Stimulated activated CD4-positive, alpha-beta T cell treated with anti-CD3 and anti-CD28 coated beads, Interleukin-2, amount 100 ng/mL, for 48 hours (primary cell): ENCODE measurements around the gene TMEM86B.

Experiments used
- DNase-seq, 2 donors: peaks; one replicate each; pipeline ENCODE4 v3.0.0-alpha.2; 2020

Gene TMEM86B

DNA sequence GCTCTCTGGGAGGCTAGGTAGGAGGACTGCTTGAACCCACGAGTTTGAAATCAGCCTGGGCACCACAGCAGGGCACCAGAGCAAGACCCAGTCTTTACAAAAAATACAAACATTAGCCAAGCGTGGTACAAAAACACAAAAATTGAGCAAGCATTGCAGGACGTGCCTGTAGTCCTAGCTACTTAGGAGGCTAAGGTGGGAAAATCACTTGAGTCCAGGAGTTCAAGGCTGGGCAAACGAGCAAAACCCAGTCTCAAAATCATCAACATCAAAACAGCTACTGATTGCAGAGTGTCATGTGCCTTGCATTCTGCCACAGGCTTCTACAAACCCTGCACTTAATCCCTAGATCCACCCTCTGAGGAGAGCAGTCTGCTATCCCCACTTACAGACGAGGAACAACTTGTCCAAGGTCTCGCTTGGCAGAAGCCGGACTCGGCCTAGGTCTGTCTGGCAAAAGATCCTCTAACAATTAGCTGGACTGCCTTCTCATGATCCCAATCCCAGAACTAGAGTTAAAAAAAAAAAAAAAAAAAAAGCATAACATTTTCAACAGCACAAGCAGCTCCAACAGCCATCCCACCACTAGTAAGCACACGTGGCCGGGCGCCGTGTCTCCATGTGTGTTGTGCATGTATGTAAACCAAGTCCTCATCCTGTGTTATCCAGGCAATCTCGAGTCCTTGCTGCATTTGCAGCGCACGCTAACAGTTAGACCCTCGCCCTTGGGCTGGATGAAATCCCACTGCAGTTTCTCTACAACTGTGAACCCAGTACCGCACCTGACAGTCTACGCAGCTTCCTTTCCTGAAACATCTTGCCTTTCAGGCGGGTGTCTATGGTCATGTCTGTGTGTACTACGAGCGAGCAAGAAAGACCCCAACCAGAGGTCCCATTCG is 28.2 kb upstream of the TMEM86B start:
- DNase-seq: no peak

GRCh38 chr19:55255618-55256423 is 27.3 kb upstream of the TMEM86B start:
- DNase-seq: peak; percentile 32 to 56

DNA sequence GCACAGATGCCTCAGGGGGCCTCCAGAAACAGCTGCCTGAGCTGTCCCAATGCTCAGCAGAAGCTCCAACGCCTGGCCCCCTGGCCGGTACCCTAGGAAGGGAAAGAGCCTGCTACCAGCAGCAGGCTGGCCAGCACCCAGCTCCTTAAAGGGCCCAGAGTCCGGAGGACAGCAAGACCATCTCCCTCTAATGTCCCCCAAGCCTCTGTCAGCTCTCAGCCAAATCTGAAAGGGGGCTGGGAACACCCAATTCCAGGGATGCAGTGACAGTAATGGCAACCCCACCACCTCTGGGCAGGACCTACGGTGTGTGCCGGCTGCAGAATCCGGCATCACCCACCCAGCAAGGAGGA is 26.0 kb upstream of the TMEM86B start:
- DNase-seq: no peak

GRCh38 chr19:55253842-55254624 is 25.5 kb upstream of the TMEM86B start:
- peak; percentile 40 to 46 for DNase-seq

GRCh38 chr19:55252760-55253663 is 24.4 kb upstream of the TMEM86B start:
- DNase-seq: no peak

- peak in 1 of 2 donors; percentile 27 for DNase-seq
These were observed 22.9 kb upstream of the TMEM86B start for GRCh38 chr19:55251341-55252081.

DNA sequence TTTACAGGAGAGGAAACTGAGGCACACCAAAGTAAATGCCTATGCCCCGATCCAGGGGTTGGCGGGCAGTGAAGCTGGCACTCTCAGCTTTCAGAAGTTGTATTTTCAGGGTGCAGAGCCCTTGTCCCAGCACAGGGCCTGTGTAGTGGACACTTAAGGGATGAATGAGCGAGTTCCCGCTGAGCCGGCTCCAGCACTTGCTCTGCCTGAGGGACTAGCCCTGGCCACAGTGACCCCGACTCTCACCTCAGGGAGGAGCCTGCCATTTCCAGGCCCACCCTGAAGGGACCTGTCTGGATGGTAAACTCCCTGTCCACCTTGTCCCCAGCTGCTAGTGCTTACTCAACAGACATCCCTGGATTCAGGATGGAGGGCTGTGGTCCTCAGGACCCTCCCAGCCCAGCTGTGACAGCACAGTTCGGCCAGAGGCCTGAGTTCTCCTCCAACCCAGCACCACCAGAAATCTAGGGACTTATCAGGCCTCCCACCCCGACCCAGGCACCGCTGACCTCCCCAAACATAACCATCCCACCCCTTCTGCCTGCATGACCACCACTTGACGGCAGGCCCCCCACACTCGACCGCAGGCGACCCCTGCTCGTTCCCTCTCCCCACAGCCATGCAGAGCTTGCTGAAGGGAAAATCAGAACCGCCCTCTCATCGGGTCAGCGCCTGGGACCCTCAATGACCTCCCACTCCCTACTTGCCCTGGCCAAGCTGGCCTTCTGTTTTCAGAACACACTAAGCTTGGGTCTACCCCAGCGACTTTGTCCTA is 21.9 kb upstream of the TMEM86B start:
- DNase-seq: no peak

DNA sequence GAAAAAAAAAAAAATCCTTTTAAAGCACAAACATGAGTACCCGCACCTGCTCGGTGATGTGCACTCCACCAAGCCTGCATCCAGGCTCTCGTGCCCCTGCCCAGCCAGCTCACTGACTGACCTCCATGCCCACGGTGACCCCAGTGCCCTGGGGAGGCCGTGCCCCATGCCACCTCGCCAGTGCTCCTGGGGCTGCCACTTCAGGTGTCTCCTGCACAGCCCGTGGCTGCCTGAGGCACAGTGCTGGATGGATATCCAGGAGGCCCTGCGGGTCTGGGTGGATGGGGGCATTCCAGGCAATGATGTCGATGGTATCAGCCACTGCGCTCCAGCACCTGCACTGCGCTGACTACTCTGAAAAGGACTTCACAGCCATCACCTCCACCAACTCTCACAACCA is 21.3 kb upstream of the TMEM86B start:
- no peak for DNase-seq

GRCh38 chr19:55248704-55249103 is 20.1 kb upstream of the TMEM86B start:
- DNase-seq: no peak

DNA sequence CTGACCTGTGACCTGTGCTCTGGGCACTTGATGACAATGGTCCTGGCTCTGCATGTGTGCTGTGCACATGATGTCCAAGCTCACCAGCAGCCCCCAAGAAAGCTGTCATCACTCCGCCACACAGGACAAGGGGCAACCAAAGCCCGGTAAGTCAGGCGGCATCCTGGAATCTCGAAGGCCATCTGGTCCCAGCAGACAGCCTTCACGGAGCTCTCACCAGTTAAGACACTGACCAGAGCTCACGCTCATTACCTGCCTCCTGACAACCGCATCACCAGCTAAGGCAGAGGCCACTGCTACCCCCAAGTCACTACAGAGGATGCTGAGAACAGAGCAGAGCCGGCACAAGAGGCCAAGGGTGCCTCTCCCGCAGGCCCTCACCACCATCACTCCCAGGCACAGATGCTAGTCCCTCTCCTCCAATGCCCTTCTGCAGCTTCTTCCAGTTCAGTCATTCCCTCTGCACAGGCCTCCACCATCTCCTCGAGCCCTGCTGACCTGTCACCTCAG is 19.7 kb upstream of the TMEM86B start:
- DNase-seq: no peak

DNA sequence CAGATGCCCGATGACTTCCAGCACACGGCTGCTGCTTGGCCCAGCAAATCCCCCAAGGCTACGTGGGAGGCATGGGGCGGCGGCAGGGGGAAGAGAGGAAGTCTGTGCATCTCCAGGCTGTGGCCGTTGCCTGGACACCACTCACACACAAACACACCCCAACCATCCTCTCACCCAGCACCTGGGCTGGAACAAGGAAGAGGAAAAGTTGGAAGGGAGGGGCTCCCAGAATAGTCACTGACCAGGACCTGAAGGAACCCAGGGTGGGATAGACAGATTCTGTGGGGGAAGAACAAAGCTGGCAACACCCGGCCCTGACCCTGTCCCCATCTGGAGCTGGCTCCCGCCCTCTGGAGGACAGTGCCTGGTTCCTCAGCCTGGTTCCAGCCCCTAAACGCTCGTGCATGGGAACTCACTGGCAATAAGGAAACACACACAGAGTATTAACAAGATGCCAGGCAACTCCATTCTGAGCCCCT is 19.1 kb upstream of the TMEM86B start:
- DNase-seq: no peak

GRCh38 chr19:55246462-55247451 is 18.2 kb upstream of the TMEM86B start:
- DNase-seq: no peak

DNA sequence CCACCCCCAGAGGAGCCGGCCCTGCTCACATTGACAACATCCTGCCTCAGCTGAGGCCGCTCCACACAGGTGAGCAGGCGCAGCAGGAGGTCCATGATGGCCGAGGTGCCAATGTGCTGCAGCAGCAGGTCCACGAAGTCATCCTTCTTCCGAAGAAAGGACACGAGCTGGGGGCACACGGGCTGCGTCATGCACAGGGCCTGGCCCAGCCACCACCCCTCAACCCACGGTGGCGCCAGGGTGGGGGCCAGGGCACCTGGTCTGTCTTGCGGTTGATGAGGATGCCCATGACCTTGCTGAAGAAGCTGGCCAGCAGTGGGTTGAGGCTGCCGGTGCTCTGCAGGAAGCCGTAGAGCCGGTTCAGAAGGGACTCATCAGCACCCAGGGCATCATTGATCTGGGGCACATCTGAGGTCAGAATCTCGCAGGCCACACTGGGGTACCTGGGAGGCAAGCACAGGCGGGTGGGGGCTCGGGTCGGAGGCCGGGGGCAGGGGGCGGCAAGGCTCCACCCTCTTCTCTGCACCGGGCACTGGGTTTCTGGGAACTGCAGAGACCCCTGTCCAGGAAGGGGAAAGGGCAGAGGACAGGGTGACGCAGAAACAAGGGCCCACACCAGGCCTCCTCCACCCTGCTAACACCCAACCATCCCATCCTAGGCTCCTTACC is 16.8 kb upstream of the TMEM86B start:
- DNase-seq: no peak

- DNase-seq: no peak
These were observed 15.6 kb upstream of the TMEM86B start for GRCh38 chr19:55244004-55244680.

GRCh38 chr19:55242517-55242916 is 14.0 kb upstream of the TMEM86B start:
- no peak for DNase-seq

DNA sequence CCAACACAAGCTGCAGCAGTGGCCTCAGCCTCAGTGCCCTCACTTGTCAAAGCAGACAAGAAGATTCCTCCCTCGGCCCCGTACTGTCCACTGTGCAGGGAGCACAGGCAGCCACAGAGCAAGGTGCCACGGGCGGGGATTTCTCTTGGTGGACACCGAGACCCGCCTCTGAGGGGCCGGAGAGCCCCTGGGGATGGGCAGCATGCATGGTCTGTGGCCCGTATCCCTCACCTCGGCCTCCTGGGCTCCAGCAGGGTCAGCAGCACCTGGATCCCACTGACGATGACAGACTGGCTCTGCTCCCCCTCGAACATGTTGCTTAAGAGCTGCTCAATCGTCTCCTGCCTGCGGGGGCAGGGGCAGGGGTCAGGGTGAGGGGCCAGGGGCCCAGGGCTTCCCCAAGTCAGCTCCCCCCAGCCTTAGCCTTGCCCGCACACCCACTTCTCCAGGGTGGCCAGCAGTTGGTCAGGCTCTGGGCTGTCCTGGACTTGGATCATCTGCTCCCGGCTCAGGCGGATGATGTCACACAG is 13.4 kb upstream of the TMEM86B start:
- DNase-seq: no peak

GRCh38 chr19:55241143-55241934 is 12.8 kb upstream of the TMEM86B start:
- no peak for DNase-seq
